K562 (cell line): ENCODE measurements around the gene EXOC2. TPM values are rescaled to one million over a fixed set of nuclear protein-coding genes. Genes with fewer than 3 reads are reported as not detected.

Experiments
- ATAC-seq: fragments of 200-7000 bp; cut with Tn5 transposase; 3 replicates; pipeline ENCODE4 v1.9.1; 2020; ENCODE audit warnings: moderate library complexity
- BruUV-seq: library from RNA; stranded (reverse); fragments of 400-500 nt; replicated peaks from 2 replicates; lab custom pipeline; 2021; lab: Mats Ljungman, UMichigan
- CTCF ChIA-PET: fragments of 300-600 bp; formaldehyde crosslinking; extraction: SDS; loops from one replicate; lab custom pipeline; 2021; ENCODE audit warnings: low intra/inter-chr PET ratio; lab: Yijun Ruan, JAX
- POLR2A ChIA-PET: fragments of 300-600, 350-650 bp; sonication (Branson Sonifier 250); formaldehyde crosslinking; extraction: SDS; loops from one replicate; lab custom pipeline; 2021; ENCODE audit warnings: antibody characterized with exemption, inconsistent platforms; lab: Yijun Ruan, JAX
- DNase-seq, 4 experiments: peaks; one replicate each; pipeline versions ENCODE4 v3.0.0 to v3.0.0-alpha.2; 2011 to 2018; ENCODE audit warnings: low spot score in 3 of 4, mixed read lengths in 3 of 4; ENCODE audit errors: extremely low read depth in 1 of 4
- FAIRE-seq: peaks from 2 replicates; lab custom pipeline; 2011; peaks lifted over from hg19 to GRCh38; lab: Jason Lieb, UNC
- H2AFZ ChIP-seq: 2 replicates; pipeline ENCODE4 v1.6.0; 2011; ENCODE audit warnings: low read depth, low read length, control low read depth, inconsistent platforms
- H3K27ac ChIP-seq: fragments of 200-600 bp; 3 replicates; pipeline ENCODE4 v1.8.0; 2011; ENCODE audit warnings: low read depth, mild to moderate bottlenecking, control low read depth, inconsistent platforms, low read length, moderate library complexity, mixed read lengths; ENCODE audit errors: extremely low read depth
- H3K27me3 ChIP-seq, 2 experiments: fragments of 300-600 bp in 1 of 2; 2 replicates in 1 of 2; 3 replicates in 1 of 2; pipeline versions ENCODE4 v1.6.0 to v1.8.0; 2011; ENCODE audit warnings: inconsistent platforms in 2 of 2, low read length in 2 of 2, mild to moderate bottlenecking in 1 of 2, mixed read lengths in 1 of 2, moderate library complexity in 1 of 2; ENCODE audit not compliant: control insufficient read depth in 2 of 2, insufficient read depth in 2 of 2
- H3K36me3 ChIP-seq: fragments of 300-600 bp; 3 replicates; pipeline ENCODE4 v1.8.0; 2011; ENCODE audit warnings: mild to moderate bottlenecking, low read length, inconsistent platforms; ENCODE audit not compliant: control insufficient read depth, insufficient read depth
- H3K4me1 ChIP-seq, 2 experiments: fragments of 200-600 bp in 1 of 2; replicated peaks in 1 of 2; 2 replicates in 1 of 2; 3 replicates in 1 of 2; pipeline versions ENCODE4 v1.5.1 to v1.8.0; 2011; ENCODE audit warnings: inconsistent platforms in 2 of 2, low read length in 2 of 2, mild to moderate bottlenecking in 1 of 2, mixed read lengths in 1 of 2, moderate library complexity in 1 of 2; ENCODE audit not compliant: control insufficient read depth in 2 of 2, insufficient read depth in 2 of 2
- H3K4me2 ChIP-seq: 2 replicates; pipeline ENCODE4 v1.6.1; 2011; ENCODE audit warnings: low read length, control low read depth, inconsistent platforms, mixed read lengths; ENCODE audit not compliant: insufficient read depth
- H3K4me3 ChIP-seq: fragments of 200-600 bp; sonication (generic), shearing (Covaris generic); 2 replicates; pipeline ENCODE4 v1.5.1; 2016; ENCODE audit warnings: control low read depth, inconsistent platforms
- H3K79me2 ChIP-seq: fragments of 200-600 bp; 3 replicates; pipeline ENCODE4 v1.8.0; 2011; ENCODE audit warnings: low read length, inconsistent platforms; ENCODE audit not compliant: control insufficient read depth, insufficient read depth
- H3K9ac ChIP-seq, 2 experiments: 2 replicates each; pipeline versions ENCODE4 v1.6.0 to v1.6.1; 2011; ENCODE audit warnings: low read depth in 2 of 2, low read length in 2 of 2, control low read depth in 1 of 2, inconsistent platforms in 1 of 2, mild to moderate bottlenecking in 1 of 2, mixed read lengths in 1 of 2; ENCODE audit not compliant: insufficient read depth in 1 of 2
- H3K9me1 ChIP-seq: one replicate; pipeline ENCODE4 v1.6.0; 2011; ENCODE audit warnings: inconsistent platforms, mild to moderate bottlenecking, low read length, moderate library complexity; ENCODE audit not compliant: control insufficient read depth, insufficient read depth
- H3K9me3 ChIP-seq: replicated peaks from 2 replicates; pipeline ENCODE4 v1.5.1; 2011; ENCODE audit warnings: low read depth, low read length, inconsistent platforms; ENCODE audit not compliant: control insufficient read depth, insufficient read depth
- H4K20me1 ChIP-seq: replicated peaks from 2 replicates; pipeline ENCODE4 v1.6.1; 2011; ENCODE audit warnings: low read length, inconsistent platforms, mixed read lengths; ENCODE audit not compliant: control insufficient read depth, insufficient read depth
- ARID1B ChIP-seq: fragments of 450-650 bp; IDR thresholded peaks from 2 replicates; pipeline ENCODE4 v1.6.1; 2016; ENCODE audit warnings: antibody characterized with exemption, mild to moderate bottlenecking, inconsistent platforms
- BRD9 ChIP-seq: fragments of 450-650 bp; IDR thresholded peaks from 2 replicates; pipeline ENCODE4 v1.6.1; 2018; ENCODE audit warnings: low read depth; ENCODE audit not compliant: partially characterized antibody
- GTF2F1 ChIP-seq: IDR thresholded peaks from 2 replicates; pipeline ENCODE4 v1.6.1; 2011; ENCODE audit warnings: low read depth, low read length, improper control_type of control experiment
- HLTF ChIP-seq: fragments of 450-650 bp; IDR thresholded peaks from 2 replicates; pipeline ENCODE4 v1.6.1; 2016
- RFX1 ChIP-seq: fragments of 450-650 bp; IDR thresholded peaks from 2 replicates; pipeline ENCODE4 v1.6.1; 2016; ENCODE audit warnings: mild to moderate bottlenecking, moderate library complexity
- THAP12 ChIP-seq: fragments of 250-450 bp; sonication (Bioruptor Pico); IDR thresholded peaks from 2 replicates; pipeline ENCODE4 v1.9.0; 2021; ENCODE audit warnings: mild to moderate bottlenecking, inconsistent platforms
- U2AF2 ChIP-seq: fragments of 200-400 bp; formaldehyde crosslinking; optimal IDR thresholded peaks from 2 replicates; pipeline ENCODE3; 2017; ENCODE audit warnings: low read depth, mild to moderate bottlenecking, low read length
- ZEB2 ChIP-seq: fragments of 450-650 bp; IDR thresholded peaks from 2 replicates; pipeline ENCODE4 v1.6.1; 2016
- ZNF639 ChIP-seq, 2 experiments: fragments of 200-800 bp in 1 of 2; sonication (Bioruptor generic) in 1 of 2; sonication (generic) in 1 of 2; formaldehyde crosslinking in 1 of 2; IDR thresholded peaks in 1 of 2; conservative IDR thresholded peaks in 1 of 2; 2 replicates each; pipeline versions ENCODE4 v1.5.0 to v1.6.1; 2016 to 2020; ENCODE audit warnings: missing compliant biosample characterization in 1 of 2, missing genetic modification characterization in 1 of 2, missing genetic modification reagents in 1 of 2
- WGBS: fragments of 100-300 bp; shearing (Covaris generic); methylation state at CpG from one replicate; pipeline ENCODE4 v1.1.6; 2016; ENCODE audit warnings: low coverage, mixed read lengths; ENCODE audit not compliant: insufficient coverage; ENCODE audit errors: missing lambda C conversion rate; 5-methylcytosine and 5-hydroxymethylcytosine counted together
- in situ Hi-C: fragments of 300-500 bp; cut with MboI; formaldehyde crosslinking; loops from 4 replicates; pipeline ENCODE4 v1.15.0; 2018; ENCODE audit warnings: inconsistent platforms, mixed read lengths
- intact Hi-C: fragments of 100-400 bp; cut with micrococcal nuclease; formaldehyde crosslinking; loops from 2 replicates; pipeline ENCODE4 v1.14.2; 2022
- polyA plus RNA-seq, 8 experiments: library from polyadenylated mRNA; depleted of rRNA in 4 of 8; stranded (reverse) in 5 of 8; unstranded in 3 of 8; fragments of >200 nt; fragmentation: Nextera tagmentation in 2 of 8; fragmentation: Illumina TruSeq in 1 of 8; extraction: Ambion mirVana in 2 of 8; extraction: Trizol in 1 of 8; gene quantifications; 2 replicates each; pipeline versions ENCODE4 v1.2.1 to v1.2.3, GENCODE V29; 2011 to 2014; ENCODE audit warnings: inconsistent platforms in 1 of 8, missing spikeins in 1 of 8
- total RNA-seq, 7 experiments: library from RNA; depleted of rRNA in 6 of 7; stranded (reverse); fragments of >200 nt in 6 of 7; fragmentation: Illumina TruSeq in 2 of 7; extraction: Trizol in 2 of 7; gene quantifications; 2 replicates each; pipeline versions ENCODE4 v1.2.1 to v1.2.3, GENCODE V29; 2011 to 2021; ENCODE audit warnings: low replicate concordance in 1 of 7
- TF ChIP-seq, protein P1 (sequence below): sonication (generic); formaldehyde crosslinking; IDR thresholded peaks from 2 replicates; pipeline ENCODE4 v1.8.1; 2022; ENCODE audit warnings: missing genetic modification reagents
- TF ChIP-seq, protein P2 (sequence below), 2 experiments: IDR thresholded peaks; 2 replicates each; pipeline ENCODE4 v1.6.1; 2011; ENCODE audit warnings: borderline replicate concordance in 1 of 2, control low read depth in 1 of 2, low read depth in 1 of 2, low read length in 1 of 2, mild to moderate bottlenecking in 1 of 2, mixed read lengths in 1 of 2, moderate library complexity in 1 of 2; ENCODE audit not compliant: insufficient read depth in 1 of 2, insufficient read length in 1 of 2, poor library complexity in 1 of 2, severe bottlenecking in 1 of 2; ENCODE audit errors: extremely low read depth in 1 of 2

EXOC2 gene
- total and polyA plus RNA-seq, 9 of the 15 experiments (the other 6 are each of a cell fraction or from before 2014, with no cell fraction given): 12.2 to 30.2 (median 24.2) TPM

DNA sequence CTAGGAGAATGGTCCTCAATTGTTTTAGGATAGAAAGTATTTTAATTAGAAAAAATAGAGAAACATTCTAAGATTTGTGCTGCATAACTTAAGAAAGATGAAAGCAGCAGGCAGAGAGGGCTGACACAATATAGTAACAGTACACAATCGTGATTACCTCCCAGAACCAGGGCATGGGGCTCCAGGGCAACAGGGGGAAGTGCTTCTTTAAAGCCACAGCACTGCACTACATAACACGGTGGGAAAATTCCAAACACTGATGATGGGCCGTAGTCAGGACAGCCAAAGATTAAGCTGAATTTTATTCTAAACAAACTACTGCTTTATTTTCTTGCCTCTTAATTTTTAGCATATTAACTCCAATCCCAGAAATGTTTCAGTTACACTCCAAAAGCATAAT, 14.4 kb downstream of the EXOC2 start:
- Histone ChIP-seq H2AFZ (no peak overlapping the region), H3K9me3 (no peaks in the 10 kb centered on the region; the same call in 1 of the 2 replicates), H3K4me2 (no peak overlapping the region), H3K36me3 (no peaks in the 10 kb centered on the region), H4K20me1 (no peaks in the 10 kb centered on the region), H3K9me1 (no peaks in the 10 kb centered on the region), H3K79me2 (peaks cover 44% of the 10 kb centered on the region; the same call in 2 of the 3 replicates), H3K27ac (no peak overlapping the region), H3K9ac (no peak overlapping the region), H3K4me3 (no peak overlapping the region), H3K27me3 (no peaks in the 10 kb centered on the region), H3K4me1 (peaks cover 0 to 6% of the 10 kb centered on the region in 2 experiments; a peak in 2 of 5 replicates)
- no TSS peak for BruUV-seq
- 52% methylated on average over 3 of the region's 3 CpGs for WGBS
- ATAC-seq (no peak), DNase-seq (no peak), FAIRE-seq (no peak)
- in situ Hi-C loops (no loop called here), intact Hi-C loops (no loop called here)
- ChIA-PET CTCF (no interaction called here), POLR2A (no interaction called here)
- TF ChIP-seq, protein P1, sequence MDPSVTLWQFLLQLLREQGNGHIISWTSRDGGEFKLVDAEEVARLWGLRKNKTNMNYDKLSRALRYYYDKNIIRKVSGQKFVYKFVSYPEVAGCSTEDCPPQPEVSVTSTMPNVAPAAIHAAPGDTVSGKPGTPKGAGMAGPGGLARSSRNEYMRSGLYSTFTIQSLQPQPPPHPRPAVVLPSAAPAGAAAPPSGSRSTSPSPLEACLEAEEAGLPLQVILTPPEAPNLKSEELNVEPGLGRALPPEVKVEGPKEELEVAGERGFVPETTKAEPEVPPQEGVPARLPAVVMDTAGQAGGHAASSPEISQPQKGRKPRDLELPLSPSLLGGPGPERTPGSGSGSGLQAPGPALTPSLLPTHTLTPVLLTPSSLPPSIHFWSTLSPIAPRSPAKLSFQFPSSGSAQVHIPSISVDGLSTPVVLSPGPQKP: no peak
- TF ChIP-seq HLTF (no peak), RFX1 (no peak), ZEB2 (no peak), GTF2F1 (no peak), ARID1B (no peak), THAP12 (CRISPR knock-in tag) (no peak), BRD9 (no peak), U2AF2 (no peak), ZNF639 (CRISPR knock-in tag; conservative IDR thresholded peaks at IDR 0.05 in 1 of 2, IDR thresholded peaks at IDR 0.05 in 1 of 2) (no peak)
- TF ChIP-seq, protein P2, sequence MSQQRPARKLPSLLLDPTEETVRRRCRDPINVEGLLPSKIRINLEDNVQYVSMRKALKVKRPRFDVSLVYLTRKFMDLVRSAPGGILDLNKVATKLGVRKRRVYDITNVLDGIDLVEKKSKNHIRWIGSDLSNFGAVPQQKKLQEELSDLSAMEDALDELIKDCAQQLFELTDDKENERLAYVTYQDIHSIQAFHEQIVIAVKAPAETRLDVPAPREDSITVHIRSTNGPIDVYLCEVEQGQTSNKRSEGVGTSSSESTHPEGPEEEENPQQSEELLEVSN (IDR thresholded peaks at IDR 0.05; ENCODE audit: borderline replicate concordance in 1 of 2, extremely low read depth in 1 of 2, insufficient read depth in 1 of 2, insufficient read length in 1 of 2, low read depth in 1 of 2, low read length in 1 of 2, poor library complexity in 1 of 2, severe bottlenecking in 1 of 2): no peak
